NCI-H526 treated with DMSO at 0.1 percent for 48 hours (cell line): ENCODE data around the gene DST.

Experiments
- DNase-seq: peaks from one replicate; lab custom pipeline; 2025; lab: John Stamatoyannopoulos, UW

Gene DST

DNA sequence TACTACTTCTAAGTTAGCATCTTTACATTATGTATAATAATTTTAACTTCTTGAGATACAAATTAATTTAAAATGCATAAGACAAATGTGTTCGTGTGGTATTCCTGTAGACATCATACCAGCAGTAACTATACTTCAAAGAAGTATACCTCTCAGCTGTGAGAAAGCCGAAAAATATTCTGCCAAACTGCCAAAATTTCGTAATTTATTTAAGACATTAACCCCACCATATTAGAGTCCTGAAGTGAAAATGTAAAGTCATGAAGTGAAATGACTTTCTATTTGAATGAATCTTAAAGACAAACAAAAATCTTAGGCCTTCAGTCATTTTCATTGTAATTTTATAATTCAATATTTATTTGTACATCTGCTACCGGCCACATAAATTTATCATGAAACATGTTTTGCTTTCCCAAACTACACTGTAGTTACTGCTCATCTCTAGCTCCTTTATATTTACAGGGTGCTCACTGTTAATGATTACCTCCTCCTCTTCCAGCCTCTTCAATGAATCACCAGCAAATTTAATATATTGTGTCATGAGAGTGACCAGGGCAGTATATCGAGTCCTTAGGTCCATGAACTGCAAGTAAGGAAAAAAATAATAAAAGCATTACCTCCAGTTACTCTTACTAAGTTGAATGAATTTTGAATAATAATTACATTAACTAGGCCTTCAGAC lies 18.5 kb downstream of the DST start:
- DNase-seq, result peak; percentile 11

DNA sequence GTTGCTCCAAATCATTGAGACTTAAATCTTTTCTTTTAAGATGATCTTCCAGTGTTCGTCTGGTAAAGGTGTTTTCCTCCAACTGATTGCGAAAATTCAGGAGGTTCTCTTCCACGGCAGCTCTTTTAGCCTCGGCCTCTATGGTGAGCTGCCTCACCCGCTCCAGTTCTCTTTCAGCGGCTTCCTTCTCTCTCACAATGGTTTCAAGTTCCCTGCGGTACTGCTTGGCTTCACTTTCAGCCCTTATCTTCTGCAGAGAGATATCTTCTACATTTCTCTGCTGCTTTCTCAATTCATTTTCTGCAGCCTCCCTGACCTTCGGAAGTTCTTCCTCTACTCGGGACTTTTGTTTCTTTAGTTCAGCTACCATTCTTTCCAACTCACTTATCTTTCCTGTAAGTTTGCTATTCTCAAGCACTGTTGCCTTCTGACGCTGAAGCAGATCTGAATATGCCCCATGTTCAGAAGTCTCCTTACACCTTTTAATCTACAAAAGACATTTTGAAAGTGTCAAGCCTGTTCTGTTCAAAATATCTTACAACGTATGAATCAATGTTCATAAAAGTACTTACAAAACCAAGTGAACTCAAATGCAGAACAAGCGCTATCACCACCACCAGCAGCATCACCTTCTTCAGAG lies 22.3 kb downstream of the DST start:
- DNase-seq, result no peak

DNA sequence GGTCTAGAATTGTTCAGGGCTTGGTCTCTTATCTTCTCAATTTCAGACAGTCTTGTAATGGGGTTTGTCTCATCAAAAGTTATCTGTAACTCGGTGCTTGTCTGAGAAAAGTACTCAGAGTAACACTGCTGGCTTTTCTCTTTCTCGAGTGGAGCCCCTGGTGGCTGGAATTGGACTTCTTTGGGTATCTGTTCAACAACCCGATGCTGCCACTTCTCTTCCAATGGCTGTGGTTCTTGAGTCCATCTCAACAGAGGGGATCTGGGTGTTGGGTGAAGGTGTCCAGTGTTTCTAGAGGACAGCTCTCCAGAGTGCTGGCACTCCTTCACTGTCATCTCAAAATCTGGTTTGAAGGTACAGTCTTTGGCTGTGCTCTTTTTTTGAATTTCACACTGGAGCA lies 24.6 kb downstream of the DST start:
- no peak for DNase-seq

DNA sequence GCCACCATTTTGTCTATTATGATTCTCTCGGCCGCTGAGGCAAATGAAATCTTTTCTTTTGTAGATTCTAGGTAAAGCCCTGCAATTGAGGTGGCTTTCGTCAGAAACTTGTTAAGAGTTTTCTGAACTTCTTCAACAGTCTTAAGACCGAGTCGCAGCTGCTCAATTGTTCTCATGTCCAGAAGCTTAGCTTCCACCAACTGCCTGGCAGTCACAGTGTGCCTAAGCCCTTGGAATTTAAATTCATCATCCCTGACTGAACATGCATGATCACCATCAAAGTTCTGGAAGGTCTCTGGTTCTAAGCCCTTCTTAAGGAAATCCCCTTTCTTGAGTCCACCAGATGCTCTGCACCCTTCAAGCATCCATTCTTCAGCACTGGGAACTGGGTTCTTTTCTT lies 25.7 kb downstream of the DST start:
- DNase-seq, result no peak

DNA sequence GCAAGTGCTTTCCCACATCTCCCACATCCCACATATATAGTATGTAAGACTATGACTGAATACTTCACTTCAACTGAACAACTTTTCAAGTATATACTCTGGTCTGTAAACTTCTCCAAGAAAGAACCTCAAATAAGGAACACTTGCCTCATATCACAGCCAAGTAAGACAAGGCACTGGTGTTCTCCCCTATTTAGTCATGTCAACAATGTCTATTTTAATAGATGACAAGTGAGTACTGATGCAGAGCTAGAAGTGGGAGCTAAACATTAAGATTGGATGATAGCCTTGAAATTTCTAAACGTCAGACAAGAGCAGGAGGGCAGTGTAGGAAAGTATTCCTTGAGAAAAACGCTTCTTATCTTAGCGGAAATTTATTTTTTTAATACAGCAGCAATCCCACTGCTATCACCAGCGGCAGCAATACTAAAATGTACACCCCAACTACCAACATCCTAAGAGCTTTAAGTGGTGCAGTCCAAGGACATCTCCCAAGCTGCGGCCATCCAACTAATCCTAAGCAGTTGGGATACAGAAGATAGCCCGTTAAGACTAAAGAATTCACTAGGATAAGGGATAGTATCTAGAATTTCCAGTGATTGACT lies 29.3 kb downstream of the DST start:
- no peak for DNase-seq

DNA sequence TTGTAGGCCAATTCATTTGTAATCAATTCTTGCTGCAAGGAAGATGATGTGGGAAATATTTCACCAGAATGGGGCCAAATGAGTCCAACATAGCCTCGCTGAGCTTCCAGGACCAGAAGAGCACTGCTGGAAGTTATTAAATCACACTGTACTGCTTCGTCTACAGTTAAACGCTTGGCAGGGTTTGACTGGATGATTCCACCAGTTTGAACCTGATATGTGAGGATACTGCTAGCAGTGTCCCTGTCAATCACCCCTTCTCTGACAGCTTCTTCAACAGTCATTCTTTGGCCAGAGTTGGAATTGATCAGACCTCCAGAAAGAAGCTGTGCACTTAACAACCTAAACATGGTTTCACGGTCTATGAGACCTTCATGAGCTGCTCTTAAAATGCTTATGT lies 34.4 kb downstream of the DST start:
- DNase-seq, result no peak

DNA sequence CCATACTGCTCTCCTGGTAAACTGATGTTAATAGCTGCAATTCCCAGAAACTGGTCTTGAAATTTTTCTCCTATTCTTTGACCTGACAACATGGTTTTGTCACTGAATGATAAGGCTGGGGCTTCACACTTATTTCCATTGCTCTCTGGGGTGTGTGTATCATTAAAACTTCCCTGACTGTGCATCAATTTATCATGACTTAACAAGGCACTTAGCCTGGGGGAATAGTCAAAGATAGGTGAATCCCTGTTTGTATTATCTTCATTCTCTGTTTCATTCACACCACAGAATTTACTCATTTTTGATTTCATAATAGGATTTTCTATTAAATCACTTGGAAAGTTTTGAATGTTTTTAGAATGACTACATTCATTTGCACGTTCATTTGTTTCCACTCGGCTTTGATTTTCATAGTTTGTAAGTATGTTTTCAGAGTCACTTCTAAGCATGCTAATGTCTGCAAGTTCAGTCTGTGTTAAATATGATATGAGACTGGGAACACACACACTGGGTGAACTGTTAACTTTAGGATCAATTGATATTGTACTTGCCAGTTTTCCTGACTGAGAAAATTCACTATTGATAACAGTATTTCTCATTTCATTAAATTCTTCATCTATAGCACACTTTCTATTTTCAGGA lies 35.5 kb downstream of the DST start:
- no peak for DNase-seq

DNA sequence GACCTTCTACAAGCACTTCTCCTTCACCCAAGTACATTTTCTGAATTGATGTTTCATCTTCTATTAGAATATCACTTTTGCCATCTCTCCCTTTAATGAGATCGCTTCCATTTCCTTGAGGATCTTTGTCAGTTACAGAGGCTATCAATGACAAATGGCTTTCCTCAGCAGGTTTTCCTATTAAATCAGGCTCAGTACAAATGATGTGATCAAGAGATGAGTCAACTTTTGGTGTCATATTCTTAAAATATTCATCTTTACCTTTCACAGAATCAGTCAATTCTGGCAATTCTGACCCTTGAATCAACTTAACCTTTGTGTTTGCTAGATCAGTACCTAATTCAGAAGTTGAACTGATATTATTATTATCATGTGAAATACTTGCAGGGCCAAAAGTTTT lies 37.3 kb downstream of the DST start:
- no peak for DNase-seq

DNA sequence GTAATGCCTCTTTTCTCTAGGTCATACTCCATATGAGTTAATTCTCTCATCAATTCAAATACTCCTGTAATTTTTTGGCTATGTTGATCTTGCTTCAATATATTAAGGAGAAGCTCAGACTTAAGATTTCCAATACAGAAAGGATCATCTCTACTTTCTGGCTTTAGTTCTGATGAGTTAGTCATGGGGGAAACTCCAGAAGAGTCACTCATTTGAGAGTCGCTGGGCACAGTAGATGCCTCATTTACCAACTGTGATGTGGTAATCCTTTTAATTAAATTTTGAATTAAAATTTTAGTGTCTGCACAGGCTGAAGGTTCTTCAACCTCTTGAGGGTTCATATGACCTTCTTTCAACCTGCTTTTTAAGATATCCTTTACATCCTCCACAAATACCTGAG lies 38.5 kb downstream of the DST start:
- no peak for DNase-seq

DNA sequence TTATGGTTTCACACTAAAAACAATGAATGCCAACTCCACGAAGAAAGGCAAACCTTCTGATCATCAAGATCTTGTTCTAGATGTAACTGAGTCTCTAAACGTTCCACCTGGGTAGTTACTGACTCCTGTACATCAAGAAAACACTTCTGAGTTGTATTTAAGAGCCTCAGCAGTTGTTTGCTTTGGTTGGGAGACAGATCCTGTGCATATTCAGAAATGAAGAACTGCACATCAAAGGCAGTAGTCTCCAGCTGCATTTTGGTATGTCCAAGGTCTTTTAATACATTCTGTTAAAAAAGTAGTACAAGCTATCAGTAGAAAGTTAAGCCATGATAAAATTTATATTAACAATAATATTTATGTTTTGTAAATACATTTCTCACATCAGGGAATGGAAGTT lies 41.3 kb downstream of the DST start:
- DNase-seq, result no peak

DNA sequence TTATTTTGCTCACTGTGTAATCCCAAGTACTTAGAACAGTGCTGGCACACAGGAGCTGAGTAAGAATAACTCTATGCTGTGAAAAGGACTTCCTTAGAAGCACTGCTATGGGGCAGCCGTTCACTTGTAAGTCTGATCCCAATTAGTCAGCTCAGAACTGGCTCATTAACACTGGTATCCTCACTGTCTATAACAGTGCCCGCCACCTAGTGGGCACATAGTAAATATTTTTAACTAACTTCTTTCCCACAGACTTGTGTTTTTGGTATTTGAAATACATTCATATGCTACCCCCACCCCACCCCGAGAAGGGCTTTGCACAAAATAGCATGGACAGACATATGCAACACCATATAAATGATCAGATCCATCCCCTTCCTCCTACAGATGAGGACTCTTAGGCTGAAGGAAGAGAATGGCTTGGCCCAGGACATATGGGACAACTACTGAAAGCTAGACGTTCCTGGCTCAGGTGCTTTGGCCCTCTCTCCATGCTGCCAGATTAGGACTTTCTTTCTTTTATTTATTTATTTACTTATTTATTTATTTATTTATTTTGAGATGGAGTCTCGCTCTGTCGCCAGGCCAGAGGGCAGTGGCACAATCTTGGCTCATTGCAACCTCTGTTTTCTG lies 47.1 kb downstream of the DST start:
- peak; percentile 26 for DNase-seq

DNA sequence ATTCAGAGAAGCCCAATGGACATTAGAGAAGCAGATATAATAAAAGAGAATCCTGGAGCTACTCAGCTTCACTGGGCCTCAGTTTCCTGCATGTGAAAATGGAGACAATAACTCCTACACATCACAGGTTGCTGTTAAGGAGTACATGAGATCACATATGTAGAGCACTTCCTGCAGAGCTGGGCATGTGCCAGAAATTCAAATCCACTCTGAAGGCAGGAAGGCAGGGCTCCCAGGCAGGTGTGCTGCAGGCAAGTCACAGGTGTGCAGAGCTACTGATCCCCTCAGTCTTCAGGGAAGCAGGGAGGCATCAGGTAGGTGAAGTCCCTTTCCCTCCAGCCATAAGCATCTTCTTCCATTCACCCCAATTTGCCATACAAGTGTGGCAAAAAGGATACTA lies 48.0 kb downstream of the DST start:
- peak; percentile 31 for DNase-seq

DNA sequence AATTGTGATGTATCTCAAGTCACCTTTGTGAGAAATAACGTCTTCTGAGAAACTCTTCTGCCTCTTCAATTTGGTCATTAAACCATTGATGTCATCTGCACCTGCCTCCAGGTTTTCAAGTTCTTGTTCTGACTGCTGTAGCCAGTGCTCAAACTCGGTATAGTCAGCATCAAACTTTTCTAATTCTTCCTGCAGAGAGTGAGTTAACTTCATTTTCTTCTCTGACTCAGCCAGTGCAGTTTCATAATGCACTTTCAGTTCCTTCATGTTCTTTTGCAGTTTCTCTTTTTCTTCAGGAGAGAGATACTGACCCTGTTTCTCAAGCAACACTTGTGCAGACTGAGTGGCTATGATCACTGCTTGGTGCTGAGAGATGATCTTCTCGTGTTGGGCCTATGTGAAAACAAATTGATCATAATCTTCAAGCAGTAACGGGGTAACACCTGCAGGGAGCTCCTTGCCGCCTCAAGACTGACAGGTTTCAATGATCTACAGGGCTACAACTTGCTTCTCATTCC lies 48.8 kb downstream of the DST start:
- no peak for DNase-seq

DNA sequence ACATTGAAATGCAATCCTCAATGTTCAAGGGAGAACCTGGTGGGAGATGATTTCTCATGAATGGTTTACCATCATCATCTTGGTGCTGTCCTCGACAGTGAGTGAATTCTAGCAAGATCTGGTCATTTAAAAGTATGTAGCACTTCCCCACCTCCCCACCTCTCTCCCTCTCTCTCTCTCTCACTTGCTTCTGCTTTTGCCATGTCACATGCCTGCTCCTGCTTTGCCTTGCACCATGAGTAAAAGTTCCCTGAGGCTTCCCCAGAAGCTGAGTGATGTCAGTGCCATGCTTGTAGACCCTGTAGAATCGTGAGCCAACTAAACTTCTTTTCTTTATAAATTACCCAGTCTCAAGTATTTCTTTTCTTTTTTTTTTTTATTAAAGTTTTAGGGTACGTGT lies 60.5 kb downstream of the DST start:
- no peak for DNase-seq

DNA sequence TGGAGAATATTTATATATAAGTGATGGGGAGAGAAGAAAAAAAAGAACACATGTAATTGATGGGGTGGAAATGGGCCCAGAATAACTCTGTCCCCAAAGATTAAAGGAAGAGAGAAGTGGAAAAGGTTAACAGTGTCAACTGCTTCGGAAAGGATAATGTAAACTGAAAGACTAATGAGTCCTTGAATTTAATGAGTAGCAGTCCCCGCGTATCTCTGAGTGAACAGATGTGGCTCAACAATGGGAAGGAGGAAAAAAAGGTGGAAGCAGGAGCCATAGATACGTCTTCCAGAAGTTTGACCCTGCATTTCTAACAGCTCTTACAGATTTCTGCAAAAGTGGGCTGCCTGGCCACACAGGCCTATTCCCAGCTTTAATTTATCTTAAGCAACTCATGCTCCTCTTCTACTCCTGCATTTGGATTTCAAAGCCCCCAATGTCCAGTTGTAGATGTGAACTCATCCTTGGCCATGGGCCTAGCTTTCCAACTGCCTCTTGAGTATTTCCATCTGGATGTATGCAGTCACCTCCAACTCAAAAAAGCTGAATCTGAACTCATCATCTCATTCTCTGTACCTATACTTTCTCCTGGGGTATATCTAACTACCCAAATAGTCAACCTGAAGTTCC lies 61.3 kb downstream of the DST start:
- DNase-seq, result no peak

DNA sequence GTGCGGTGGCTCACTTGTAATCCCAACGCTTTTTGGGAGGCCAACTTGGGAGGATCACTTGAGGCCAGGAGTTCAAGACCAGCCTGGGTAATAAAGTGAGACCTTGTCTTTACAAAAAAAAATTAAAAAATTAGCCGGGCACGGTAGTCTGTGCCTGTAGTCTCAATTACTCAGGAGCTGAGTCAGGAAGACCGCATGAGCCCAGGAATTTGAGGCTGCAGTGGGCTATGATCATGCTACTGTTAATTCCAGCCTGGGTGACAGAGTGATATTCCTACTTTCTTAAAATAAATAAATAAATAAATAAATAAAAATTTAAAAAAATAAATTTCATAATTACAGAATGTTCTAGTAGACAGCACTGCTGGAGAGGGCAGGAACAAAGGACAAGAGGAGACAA lies 62.4 kb downstream of the DST start:
- no peak for DNase-seq

DNA sequence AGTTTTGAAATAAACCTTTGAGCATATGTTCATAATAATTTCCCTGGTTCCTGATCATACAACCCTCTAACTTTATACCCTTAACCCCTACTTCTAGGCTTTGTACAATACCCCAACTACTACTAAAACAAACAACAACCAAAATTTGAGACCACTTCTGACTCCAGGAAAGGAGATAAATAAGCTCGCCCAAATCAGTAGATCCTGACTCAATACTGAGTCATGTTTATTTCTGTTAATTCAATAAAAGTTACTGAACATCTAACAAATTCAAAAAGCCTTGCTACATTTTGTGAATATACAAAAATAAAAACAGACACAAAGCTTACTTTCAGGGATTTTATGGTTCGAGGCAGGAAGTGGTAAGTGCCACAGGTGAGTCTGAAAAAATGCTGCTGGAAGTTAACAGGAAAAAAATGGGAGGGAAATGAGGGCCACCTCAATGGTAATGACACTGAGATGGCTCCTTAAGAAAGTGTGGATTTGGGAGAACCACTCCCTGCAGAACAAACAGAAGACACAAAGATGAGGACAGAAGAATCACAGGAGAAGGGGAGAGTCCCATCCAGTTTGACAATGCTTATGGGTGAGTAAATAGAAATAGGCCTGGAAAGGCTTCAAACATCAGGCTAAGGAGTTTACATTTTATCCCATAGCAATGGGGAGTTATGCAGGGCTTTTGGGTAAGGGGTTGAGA lies 63.4 kb downstream of the DST start:
- DNase-seq, result no peak

DNA sequence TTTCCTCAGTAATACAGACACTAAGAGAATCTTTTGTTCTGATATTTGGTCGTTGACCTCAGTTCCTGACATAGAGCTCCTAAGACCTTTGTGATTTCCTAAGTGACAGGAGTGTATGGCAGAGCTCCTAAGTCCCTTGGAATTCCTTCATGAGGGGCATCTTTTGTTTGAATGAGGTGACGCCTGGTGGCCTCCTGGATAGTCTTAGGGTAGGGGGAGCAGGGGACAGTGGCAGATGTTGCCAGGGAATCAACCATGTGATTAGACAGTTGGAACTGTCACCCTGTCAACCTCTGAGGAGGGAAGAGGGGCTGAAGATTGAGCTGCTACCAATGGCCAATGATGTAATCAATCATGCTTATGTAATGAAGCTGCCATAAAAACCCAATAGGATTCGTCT lies 67.0 kb downstream of the DST start:
- no peak for DNase-seq

DNA sequence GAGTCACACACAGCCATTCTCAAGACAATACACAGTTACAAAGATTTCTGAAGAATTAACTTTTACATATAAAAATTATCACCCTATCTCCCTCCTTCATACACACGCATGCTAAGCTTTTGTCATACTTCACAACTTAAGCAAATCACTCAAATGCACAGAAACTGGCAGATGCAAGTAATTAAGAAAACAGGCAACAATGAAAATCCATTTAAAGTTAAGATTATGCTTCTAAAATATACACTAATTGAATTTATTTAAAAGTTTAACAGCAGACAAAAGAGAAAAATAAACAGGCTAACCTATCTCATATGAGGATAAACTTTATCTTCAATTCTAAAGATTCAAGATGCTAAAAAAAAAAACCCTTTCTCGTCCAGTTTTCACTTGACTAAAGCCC lies 68.4 kb downstream of the DST start:
- no peak for DNase-seq

DNA sequence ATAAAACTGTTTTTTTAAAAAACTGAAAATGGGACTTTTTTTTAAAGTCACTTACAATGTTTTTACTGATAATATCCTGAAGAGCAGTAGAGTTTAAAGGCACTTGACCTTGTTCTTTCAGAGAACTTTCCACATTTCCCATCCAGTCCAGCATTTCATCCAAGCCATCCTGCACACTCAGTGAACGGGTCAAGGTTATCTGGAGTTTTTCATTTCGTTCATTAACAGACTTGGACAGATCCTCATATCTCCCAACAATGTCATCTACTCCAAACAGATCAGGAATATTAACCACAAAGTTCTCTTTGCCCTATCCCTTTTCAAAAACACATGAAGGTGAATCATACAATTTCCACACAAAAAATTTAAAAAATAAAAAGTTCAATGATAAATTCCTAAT lies 69.1 kb downstream of the DST start:
- DNase-seq, result no peak

DNA sequence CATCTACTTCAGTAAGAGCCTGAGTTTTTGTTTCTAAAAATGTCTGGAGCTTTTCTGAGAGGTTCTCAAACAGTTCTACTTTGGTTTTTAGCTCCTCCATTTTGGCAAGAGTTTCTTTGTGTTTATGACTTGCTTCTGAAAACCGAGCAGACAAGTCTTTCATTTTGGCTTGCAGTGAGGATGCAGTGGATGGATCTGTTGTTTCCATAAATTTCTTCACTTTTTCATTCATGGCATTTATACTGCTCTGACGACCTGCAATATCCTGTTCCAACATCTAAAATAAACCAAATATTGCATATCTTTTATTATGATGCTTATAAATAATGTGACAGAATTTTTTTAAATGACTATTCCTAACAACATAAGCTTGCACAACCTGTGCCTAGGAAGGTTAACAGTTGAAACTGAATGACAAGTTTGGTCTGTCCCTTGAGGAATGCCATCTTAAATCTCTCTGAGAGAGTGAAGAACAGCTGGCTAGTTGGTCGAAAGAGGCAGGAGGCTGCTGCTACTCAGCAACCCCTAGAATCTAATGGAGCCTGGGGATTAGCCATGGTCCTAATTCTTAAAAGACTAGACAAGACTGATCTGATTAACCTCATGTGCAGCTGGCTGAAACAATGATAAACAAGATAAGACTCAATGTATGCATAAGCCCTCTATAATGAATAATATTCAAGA lies 69.8 kb downstream of the DST start:
- no peak for DNase-seq
